GM19238 (cell line): ENCODE data around the gene PLXNA4.
A peak's percentile ranks its signal among the peaks of the same experiment; 100 is the strongest.

Source experiments
- DNase-seq: peaks from one replicate; pipeline ENCODE4 v3.0.0; 2011; ENCODE audit warnings: low spot score; ENCODE audit not compliant: insufficient read length

PLXNA4 gene

DNA sequence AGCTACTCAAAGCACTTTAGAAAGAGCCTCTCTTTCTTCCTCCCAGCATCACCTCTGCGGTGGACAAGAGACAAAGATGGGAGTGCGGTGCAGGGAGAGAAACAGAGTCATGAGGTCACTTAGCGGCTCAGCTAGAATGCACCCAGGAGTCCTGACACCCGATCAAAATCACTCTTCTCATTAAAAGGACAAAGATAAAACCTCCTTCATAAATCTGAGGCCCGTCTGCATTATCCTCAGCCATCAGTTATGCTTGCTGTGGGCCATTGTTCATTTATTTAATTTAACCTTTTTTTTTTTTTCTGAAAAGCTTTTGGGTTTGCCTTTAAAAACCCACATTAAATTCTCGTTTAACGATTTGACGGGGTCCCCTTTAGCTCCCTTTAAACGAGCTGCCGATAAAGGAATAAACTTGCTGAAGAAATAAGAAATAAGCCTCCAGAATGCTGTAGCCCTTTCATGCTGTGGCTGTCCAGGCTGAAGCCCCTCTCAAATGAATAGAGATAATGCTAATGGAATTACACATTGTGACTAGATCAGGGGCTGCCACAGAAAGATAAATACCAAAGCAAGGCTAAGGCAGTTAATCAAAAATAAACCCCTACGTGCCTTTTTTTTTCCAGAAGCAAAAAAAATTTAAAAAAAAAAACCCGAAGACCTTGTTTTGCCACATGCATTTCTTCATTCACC is 16.1 kb upstream of the PLXNA4 start:
- no peak for DNase-seq

- no peak for DNase-seq
Observed at GRCh38 chr7:132590162-132590561, 13.9 kb upstream of the PLXNA4 start.

GRCh38 chr7:132588596-132588995 is 12.3 kb upstream of the PLXNA4 start:
- DNase-seq = no peak

- DNase-seq = no peak
Observed at GRCh38 chr7:132584796-132585494, 8.7 kb upstream of the PLXNA4 start.

GRCh38 chr7:132581431-132581830 is 5.2 kb upstream of the PLXNA4 start:
- no peak for DNase-seq

DNA sequence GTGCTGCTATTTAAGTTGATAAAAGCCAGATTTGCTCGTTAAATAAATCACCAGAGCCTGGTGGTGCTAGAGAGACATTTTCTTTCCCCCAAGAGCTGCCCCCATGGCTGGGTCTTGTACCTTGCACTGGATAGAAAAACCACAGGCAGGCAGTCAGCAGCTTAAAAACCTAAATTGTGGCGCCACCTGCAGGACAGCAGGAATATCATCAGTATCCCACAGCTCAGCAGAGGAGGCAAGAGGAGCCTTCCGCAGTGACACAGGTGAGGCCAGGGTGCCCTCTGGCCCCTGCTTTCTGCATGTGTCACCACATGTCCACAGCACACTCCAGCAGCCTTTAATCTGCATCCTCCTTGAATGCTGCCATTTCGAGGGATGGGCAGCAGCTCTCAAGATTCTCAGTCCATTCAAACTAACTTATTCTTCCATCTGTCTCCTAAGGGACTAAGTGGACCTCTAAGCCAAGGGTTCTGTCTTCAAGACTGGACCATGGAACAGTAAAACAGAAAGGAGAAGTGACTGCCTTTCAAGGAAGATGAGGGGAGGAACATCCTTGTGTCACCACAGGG is 4.5 kb upstream of the PLXNA4 start:
- DNase-seq = peak; percentile 61

DNA sequence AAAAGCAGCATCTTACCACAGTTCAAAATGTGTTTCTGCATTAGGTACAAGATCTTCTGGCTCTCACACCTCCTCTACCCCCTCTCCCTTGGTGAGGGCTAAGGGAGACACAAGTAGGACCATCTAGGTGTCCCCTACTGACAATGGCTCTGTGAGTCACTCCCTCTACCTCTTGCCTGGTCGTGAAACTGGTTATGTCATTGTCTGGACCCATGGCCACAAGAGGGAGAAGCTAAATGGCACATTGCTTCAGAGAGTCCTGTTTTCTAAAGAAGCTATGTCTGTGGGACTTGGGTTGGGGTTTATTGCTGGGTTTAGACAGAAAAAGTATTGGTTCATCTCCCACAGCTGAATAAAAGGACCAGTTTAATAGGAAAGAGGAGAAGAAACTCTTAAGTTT is 4.0 kb upstream of the PLXNA4 start:
- DNase-seq = no peak

DNA sequence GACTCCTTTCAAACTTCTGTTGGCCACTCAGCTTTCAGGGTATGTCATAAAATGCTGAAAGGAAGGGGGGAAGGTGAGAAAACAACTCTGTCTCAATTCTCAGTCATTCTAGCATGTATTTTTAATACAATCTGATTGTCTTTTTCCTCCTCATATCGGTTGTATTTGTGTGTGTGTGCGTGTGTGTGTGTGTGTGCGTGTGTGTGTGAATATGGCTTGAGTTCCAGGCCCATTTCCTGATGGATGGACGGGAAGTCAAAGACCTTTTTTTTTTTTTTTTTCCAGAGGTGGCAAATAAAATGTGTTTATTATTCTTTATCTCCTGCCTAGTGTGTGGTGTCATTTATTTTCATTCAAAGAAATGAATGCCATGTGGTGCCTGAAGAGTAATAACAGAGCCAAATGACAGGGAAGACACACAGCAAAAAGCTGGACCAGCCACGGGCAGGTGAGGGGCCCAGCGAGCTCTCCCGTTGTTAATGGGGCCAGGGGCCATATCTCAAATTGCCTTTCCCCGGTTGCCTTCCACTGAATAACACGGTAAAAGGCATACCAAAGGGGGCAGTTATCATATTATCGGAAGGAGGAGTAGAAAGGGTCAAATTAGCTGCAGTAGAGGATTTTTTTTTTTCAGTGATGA is 3.1 kb upstream of the PLXNA4 start:
- no peak for DNase-seq

GRCh38 chr7:132578826-132579225 is 2.6 kb upstream of the PLXNA4 start:
- no peak for DNase-seq

DNA sequence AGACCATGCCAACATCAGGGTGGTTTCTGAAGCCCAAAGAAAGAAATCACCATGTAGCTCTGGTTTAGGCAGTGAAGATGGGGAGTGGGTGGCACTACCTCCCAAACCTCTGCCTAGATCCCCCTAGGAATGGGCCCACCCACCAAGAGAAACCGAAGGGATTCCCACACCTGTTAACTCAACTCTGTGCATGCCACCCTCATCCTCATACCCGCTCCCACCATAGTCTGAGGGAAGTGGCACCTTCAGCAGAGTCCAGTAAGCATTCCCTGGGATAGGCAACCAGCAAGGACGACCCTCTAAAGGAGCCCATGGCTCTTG is 1.7 kb upstream of the PLXNA4 start:
- DNase-seq = no peak

GRCh38 chr7:132577206-132578049 is 1.2 kb upstream of the PLXNA4 start:
- no peak for DNase-seq

DNA sequence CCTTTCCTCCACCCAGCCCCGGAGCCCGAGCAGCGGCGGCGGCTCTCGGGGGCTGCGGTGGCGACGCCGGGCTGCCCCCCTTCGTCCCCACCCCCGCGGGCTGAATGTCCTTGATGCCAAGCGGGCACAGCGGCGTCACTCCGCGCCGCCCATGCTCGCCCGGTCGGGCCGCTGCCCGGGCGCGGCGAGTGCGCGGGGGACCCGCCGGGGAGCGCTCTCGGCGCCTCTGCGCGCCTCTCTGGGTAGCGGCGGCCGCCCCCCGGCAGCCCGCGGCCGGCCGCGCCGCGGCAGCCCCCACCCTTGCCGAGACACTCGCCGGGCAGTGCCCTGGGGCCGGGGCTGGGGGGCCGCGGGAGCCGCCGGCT is 433 bp upstream of the PLXNA4 start:
- DNase-seq = no peak

DNA sequence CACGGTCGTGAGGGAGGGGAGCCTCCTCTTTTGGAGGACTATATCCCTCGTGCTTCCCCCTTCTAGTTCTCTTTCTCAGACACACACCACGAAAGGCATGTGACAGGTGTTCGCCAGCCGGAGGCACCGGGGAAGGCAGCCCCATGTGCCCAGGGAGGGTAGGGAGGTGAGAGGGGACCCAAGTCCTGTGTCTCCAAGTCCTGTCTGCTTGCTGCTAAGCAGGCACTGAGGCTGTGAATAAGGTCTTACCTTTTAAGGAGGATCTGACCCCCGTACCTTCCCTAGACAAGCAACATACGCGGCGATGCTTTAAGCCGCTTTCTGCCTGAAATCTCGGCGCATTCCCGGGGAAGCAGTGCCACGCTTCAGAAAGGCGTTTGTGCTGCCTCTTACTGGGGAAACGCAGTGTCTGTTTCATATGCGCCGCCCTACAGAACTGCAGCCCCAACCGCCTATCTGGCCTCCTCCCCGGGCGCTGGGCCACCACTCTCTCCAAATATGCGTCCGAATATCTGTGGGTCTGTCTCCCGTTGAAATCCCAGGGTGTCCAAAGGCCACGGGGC is 770 bp downstream of the PLXNA4 start:
- no peak for DNase-seq

- DNase-seq = no peak
Observed at GRCh38 chr7:132574223-132574622, 2.0 kb downstream of the PLXNA4 start.

DNA sequence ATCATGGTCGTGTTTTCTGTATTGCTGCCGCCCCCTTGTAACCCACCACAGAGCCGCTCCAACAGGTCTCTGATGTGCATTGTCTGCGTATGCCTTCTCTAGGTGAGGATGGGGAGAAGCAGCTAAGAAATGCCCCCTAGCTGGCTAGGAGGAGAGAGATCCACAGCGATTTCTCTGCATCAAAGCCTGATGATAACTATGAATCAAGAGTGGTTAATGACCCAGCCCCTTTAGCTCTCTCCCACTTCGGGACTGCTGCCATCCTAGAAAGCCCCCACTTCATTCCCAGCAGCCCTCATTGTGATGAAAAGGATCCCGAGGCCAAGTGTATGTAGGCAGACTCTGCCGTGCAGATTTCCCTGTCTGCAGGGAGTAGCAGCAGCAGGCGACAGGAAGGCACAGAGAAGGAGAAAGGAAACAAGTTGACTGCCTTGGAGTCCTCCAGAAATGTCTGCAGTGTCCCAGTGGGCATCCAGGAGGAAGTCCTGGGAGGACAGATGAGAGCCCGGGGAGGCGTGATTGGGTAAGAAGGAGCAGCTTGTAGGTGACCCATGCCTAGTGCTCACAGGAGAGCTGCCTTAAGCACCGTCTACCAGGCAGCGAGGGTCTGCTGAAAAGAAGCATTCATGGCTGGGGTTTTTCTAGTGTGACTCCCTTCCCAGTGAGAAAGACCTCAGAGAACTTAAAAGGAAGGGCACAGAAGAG is 2.9 kb downstream of the PLXNA4 start:
- DNase-seq = no peak

DNA sequence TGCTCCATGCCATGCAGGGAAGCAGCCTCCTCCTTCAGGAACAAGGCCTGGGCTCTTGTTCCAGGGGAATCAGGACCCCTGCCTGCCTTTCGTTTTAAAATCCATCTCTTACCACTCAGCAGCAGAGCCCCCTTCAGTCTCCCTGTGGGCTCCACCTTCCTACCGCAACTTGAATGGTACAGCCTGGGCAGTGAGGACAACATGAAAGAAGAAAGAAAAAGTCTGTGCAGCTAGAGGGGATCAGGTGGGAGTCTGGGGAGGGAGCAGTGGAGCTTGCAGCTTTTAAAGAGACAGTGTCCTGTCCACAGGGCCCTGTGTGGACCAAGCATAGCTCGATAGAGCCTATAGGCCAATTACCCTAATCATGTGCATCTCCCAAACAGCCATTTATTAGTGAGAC is 3.7 kb downstream of the PLXNA4 start:
- no peak for DNase-seq

GRCh38 chr7:132571970-132572369 is 4.3 kb downstream of the PLXNA4 start:
- no peak for DNase-seq

GRCh38 chr7:132569884-132570614 is 6.2 kb downstream of the PLXNA4 start:
- DNase-seq = no peak

DNA sequence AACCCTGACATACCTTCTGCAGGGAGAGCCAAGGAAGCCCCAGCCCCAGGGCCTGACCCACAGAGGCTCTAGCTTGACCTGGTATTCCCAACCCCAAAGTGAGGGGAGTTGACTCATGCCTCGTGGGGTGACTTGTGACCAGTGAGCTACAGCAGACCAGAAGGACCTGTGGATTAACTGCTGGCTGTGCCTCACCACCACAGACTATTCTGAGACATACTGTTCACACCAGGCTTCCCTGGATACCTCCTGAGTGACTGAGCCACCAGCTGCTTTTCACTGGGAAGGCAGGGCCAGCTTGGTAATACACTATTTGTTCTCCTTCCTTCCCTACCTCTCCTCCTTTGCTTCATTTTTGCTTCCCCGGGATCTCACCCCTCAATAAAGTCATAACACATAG is 7.3 kb downstream of the PLXNA4 start:
- no peak for DNase-seq

DNA sequence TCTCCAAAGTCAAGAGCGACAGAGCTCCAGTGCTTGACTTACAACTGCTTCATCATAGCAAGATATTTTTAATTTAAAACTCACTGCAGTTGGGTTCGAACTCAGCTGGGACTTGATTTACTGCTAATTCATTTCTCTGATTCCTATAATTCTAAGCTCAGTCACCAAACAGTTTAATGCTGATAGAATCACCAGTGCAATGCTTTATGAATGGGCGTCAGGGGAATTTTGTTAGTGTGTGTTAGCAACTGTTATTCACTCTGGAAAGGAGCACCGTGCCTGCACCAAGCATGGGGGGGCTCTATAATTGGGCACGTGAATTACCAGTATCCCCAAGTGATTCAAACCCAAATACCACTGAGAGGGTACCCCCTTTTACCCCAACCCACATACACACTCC is 10.4 kb downstream of the PLXNA4 start:
- DNase-seq = no peak
